NB4 (cell line): ENCODE data around the gene MRPL36.

Experiments
- POLR2A ChIP-seq: IDR thresholded peaks from 2 replicates; pipeline ENCODE4 v1.6.1; 2011; ENCODE audit warnings: mild to moderate bottlenecking; ENCODE audit not compliant: insufficient read length; ENCODE audit errors: extremely low read depth
- TF ChIP-seq, protein P1 (sequence below): IDR thresholded peaks from one replicate; pipeline ENCODE4 v1.5.1; 2012; ENCODE audit warnings: low read depth, low read length

- TF ChIP-seq, protein P1, sequence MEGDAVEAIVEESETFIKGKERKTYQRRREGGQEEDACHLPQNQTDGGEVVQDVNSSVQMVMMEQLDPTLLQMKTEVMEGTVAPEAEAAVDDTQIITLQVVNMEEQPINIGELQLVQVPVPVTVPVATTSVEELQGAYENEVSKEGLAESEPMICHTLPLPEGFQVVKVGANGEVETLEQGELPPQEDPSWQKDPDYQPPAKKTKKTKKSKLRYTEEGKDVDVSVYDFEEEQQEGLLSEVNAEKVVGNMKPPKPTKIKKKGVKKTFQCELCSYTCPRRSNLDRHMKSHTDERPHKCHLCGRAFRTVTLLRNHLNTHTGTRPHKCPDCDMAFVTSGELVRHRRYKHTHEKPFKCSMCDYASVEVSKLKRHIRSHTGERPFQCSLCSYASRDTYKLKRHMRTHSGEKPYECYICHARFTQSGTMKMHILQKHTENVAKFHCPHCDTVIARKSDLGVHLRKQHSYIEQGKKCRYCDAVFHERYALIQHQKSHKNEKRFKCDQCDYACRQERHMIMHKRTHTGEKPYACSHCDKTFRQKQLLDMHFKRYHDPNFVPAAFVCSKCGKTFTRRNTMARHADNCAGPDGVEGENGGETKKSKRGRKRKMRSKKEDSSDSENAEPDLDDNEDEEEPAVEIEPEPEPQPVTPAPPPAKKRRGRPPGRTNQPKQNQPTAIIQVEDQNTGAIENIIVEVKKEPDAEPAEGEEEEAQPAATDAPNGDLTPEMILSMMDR: no peak
- TF ChIP-seq POLR2A: no peak
Measured at GRCh38 chr5:1831677-1832313, 32.2 kb upstream of the MRPL36 start.
